HG03196 (cell line): ENCODE data around the gene BAG1.

ENCODE experiments used
- ATAC-seq: cut with Tn5 transposase; IDR thresholded peaks from one replicate; pipeline ENCODE4 v1.9.1; 2021; ENCODE audit not compliant: unreplicated experiment

The BAG1 gene

GRCh38 chr9:33245341-33245740 is 19.2 kb downstream of the BAG1 start:
- no peak for ATAC-seq

DNA sequence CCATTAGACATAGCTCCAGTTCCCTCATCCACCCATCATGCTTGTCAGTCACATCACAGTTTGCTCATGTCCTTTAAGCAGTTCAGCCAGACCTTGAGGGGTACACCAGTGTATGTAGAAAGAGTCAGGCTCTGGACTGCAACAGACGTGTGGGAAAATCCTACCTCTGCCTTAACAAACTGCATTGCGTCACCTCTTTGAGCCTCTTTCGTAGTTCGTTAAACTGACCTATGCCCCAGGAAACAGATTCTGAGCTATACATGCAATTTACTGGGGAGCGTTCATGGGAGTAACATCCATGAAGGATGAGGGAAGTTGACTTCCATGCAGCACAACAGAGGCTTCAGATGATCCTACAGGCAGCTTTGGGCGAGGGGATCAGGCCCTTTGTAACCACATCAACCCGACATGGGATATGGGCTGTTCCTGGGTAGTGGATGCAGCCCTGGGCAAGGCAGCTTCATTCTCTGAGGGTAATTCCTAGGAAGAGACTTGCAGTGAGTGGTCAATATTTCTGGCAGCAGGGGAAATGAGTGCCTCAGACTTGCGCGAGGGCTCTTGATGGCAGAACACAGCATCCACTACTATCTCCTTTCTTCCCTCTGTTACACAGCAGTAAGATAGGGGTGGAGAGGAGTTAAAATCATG is 20.2 kb downstream of the BAG1 start:
- no peak for ATAC-seq

GRCh38 chr9:33242609-33243134 is 21.8 kb downstream of the BAG1 start:
- no peak for ATAC-seq

GRCh38 chr9:33241298-33241697 is 23.2 kb downstream of the BAG1 start:
- no peak for ATAC-seq

GRCh38 chr9:33239921-33240320 is 24.6 kb downstream of the BAG1 start, which contains the start of gene SPINK4:
SPINK4 (plus strand) TSS chr9:33240167; CDS start chr9:33240209, 42 bp downstream.
- ATAC-seq = no peak

GRCh38 chr9:33236571-33236970 is 27.9 kb downstream of the BAG1 start:
- no peak for ATAC-seq

- no peak for ATAC-seq
These were observed 29.7 kb downstream of the BAG1 start for GRCh38 chr9:33234511-33235467.

GRCh38 chr9:33233626-33234342 is 30.7 kb downstream of the BAG1 start:
- ATAC-seq = no peak

DNA sequence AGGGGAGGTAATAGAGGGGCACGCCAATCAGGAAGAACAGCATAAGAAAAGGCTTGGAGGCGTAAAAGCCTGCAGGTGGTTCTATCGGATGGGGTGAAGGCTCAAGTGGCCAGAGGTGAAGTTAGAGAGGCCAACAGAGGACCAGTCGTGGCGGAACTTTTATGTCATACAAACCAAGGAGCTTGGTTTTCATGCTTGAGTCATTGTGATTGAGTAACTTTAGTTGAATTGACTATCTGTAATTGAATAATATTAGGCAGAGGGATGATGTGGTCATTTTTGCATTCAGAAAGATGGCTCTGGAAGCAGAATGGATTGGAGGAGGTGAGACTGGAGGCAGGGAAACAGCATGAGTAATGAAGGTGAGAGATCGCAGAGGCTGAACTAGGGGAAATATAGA is 31.7 kb downstream of the BAG1 start:
- no peak for ATAC-seq

DNA sequence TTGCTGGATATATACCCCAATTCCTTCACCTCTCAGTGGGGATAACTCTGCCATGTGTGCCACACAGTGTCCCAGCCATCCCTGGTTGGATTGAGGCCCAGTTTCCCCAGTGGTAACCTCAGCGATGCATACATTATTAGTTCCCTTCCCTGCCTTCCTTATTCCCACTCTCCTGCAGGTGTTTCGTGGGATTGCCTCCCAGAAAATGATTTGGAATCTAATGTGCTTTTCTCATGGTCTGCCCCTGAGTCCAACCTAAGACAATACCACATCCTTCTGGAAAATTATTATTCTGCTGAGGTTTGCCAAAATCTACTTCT is 32.9 kb downstream of the BAG1 start:
- ATAC-seq = no peak

DNA sequence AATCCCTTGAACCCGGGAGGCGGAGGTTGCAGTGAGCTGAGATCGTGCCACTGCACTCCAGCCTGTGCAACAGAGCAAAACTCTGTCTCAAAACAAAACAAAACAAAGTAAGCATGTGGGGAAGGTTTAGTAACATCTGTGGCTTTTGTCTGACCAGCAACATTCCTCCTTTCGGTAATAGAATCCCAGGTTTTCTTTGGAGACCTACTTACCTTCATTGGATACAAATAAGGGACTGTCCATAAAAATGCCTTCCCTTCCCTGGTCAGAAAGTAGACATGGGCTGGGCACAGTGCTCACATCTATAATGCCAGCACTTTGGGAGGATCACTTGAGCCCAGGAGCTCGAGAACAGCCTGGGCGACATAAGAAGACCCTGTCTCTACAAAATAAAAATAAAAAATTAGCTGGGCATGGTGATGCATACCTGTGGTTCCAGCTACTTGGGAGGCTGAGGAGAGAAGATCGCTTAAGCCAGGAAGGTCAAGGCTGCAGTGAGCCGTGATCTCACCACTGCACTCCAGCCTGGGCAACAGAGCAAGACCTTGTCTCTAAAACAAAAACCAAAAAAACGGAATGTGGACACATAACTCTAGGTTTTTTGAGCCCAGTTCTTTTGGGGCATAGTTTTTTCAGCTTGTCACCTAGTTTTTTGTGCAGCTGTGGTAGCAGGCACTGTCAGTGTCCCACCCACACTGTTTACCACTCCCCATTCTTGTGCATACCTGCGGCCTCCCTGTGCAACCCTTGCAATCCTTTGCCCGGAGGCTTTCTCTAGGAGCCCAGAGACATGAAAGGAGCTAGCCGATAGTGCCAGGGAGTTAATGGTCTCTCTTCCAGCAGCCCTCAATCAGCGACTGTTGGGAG is 33.5 kb downstream of the BAG1 start:
- ATAC-seq = no peak

- ATAC-seq = no peak
These were observed 35.0 kb downstream of the BAG1 start for GRCh38 chr9:33229359-33230114.

GRCh38 chr9:33228606-33229005 is 35.9 kb downstream of the BAG1 start:
- ATAC-seq = no peak

GRCh38 chr9:33227741-33228140 is 36.8 kb downstream of the BAG1 start:
- ATAC-seq = no peak

DNA sequence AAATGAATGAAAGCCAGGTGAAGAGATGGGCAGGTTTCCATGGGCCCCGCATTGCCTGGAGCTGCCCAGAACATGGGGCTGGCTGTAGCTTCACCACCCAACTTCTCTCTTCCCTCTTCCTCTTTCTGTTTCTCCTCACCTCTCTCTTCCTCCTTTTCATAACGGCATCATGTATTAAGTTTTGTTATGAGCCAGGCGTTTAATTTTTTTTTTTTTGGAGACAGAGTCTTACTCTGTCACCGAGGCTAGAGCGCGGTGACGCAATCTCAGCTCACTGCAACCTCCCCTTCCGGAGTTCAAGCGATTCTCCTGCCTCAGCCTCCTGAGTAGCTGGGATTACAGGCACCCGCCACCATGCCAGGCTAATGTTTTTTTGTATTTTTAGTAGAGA is 37.5 kb downstream of the BAG1 start:
- no peak for ATAC-seq

DNA sequence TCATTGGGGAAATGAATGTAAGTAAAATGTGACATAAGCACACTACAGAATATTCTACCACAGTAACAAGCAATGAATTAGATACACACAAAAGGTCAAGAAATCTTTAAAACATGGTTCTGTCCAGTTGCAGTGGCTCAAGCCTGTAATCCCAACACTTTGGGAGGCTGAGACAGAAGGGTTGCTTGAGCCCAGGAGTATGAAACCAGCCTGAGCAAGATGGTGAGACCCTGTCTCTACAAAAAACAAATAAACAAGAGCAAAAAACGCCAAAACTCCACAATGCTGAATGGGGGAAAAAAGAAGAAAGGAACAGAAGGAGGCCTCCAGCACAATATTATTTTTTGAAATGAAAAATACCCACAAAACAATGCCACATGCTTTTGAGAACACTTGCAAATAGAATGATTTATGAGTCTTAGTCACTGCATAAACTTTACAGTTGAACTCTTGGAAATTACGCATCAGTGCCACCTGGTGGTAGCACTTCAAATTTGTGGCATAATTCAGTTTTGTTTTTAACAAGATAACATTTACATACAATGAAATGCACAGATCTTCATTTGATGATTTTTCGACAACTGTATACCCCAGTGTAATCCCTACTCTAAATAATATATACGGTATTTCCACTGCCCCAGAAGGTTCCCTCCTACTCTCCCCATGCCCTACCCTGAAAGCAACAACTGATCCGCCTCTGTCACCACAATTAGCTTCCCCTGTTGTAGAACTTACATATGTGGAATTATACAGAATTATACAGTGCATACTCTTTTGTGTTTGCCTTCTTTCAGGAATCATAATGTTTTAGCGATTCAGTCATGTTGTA is 39.0 kb downstream of the BAG1 start:
- ATAC-seq = no peak

- no peak for ATAC-seq
These were observed 40.8 kb downstream of the BAG1 start for GRCh38 chr9:33223696-33224095.

GRCh38 chr9:33222031-33222430 is 42.5 kb downstream of the BAG1 start:
- no peak for ATAC-seq

DNA sequence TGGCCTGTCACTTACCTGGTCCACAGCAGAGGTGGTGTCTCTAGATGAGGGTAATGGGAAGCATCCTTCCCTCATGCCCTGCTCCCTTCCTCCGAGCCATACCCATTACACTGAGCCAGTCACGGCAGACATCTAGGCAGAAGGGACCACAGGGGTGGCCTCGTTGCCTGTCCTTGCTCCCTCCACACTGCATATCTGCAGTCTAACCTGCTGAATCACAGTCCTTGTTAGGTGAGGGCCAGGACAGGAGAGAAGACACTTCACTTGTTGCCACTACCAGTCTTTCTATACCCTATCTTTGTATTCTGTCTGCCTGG is 43.0 kb downstream of the BAG1 start:
- ATAC-seq = no peak
